ENCODE data around the gene CHCHD2. TPM values are rescaled to one million over a fixed set of nuclear protein-coding genes. Genes with fewer than 3 reads are reported as not detected.

Gene CHCHD2
- total RNA-seq, 1 experiment from 2014 or later: 510 TPM

- ChIA-PET RAD21 (ENCODE audit: low non-redundant PET in 1 of 2, low total read pairs in 2 of 2, uncharacterized antibody in 2 of 2, unreplicated experiment in 2 of 2) (no interaction called here), CTCF (no interaction called here), POLR2A (no interaction called here)
- Histone ChIP-seq H3K4me3 (replicated peaks in 1 of 2; ENCODE audit: low read depth in 1 of 2, low read length in 2 of 2) (no peak overlapping the region), H3K9ac (ENCODE audit: low read length) (no peak overlapping the region), H3K4me1 (ENCODE audit: control insufficient read depth in 1 of 2, insufficient read depth in 2 of 2, low read length in 2 of 2) (peaks cover 0 to 6% of the 10 kb centered on the region in 2 experiments; a peak in 1 of 4 replicates), H3K27me3 (ENCODE audit: insufficient read depth, low read length) (no peaks in the 10 kb centered on the region), H3K4me2 (ENCODE audit: low read length) (no peak overlapping the region), H3K27ac (ENCODE audit: low read depth, low read length) (no peak overlapping the region), H3K79me2 (ENCODE audit: insufficient read depth, low read length) (no peaks in the 10 kb centered on the region), H3K36me3 (ENCODE audit: control insufficient read depth in 1 of 2, insufficient read depth in 2 of 2, low read length in 2 of 2) (peaks cover 9 to 23% of the 10 kb centered on the region in 2 experiments; a peak in 3 of 4 replicates), H4K20me1 (ENCODE audit: insufficient read depth) (no peaks in the 10 kb centered on the region), H3K9me2 (ENCODE audit: insufficient read depth) (no peaks in the 10 kb centered on the region), H2AFZ (ENCODE audit: low read depth, low read length, poor library complexity, severe bottlenecking) (no peak overlapping the region), H3K9me3 (ENCODE audit: control insufficient read depth in 1 of 2, insufficient read depth in 1 of 2, low read depth in 1 of 2, low read length in 2 of 2) (no peaks in the 10 kb centered on the region)
- no TSS peak for BruUV-seq (replicated peaks)
- intact Hi-C loops (cut with micrococcal nuclease): no loop called here
- TF ChIP-seq, protein P1, sequence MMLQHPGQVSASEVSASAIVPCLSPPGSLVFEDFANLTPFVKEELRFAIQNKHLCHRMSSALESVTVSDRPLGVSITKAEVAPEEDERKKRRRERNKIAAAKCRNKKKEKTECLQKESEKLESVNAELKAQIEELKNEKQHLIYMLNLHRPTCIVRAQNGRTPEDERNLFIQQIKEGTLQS (IDR thresholded peaks at IDR 0.05): no peak
- TF ChIP-seq, protein P2, sequence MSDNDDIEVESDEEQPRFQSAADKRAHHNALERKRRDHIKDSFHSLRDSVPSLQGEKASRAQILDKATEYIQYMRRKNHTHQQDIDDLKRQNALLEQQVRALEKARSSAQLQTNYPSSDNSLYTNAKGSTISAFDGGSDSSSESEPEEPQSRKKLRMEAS (IDR thresholded peaks at IDR 0.05): no peak
- TF ChIP-seq SIN3A (IDR thresholded peaks at IDR 0.05; ENCODE audit: low read depth) (no peak), POLR2AphosphoS5 (IDR thresholded peaks at IDR 0.05; ENCODE audit: low read depth, low read length) (no peak), SRF (IDR thresholded peaks at IDR 0.05; ENCODE audit: low read depth) (no peak), ZNF274 (IDR thresholded peaks at IDR 0.05; ENCODE audit: low read depth, low read length) (no peak), JUND (IDR thresholded peaks at IDR 0.05) (no peak), SP1 (IDR thresholded peaks at IDR 0.05; ENCODE audit: low read depth) (no peak), TCF7L2 (IDR thresholded peaks at IDR 0.05; ENCODE audit: borderline replicate concordance, extremely low read depth, insufficient read depth, insufficient read length) (no peak), CBX3 (IDR thresholded peaks at IDR 0.05; ENCODE audit: low read depth) (no peak), EGR1 (IDR thresholded peaks at IDR 0.05; ENCODE audit: low read depth) (no peak), CEBPB (IDR thresholded peaks at IDR 0.05; ENCODE audit: low read depth) (no peak), EZH2 (IDR thresholded peaks at IDR 0.05) (no peak)
- TF ChIP-seq, protein P3, sequence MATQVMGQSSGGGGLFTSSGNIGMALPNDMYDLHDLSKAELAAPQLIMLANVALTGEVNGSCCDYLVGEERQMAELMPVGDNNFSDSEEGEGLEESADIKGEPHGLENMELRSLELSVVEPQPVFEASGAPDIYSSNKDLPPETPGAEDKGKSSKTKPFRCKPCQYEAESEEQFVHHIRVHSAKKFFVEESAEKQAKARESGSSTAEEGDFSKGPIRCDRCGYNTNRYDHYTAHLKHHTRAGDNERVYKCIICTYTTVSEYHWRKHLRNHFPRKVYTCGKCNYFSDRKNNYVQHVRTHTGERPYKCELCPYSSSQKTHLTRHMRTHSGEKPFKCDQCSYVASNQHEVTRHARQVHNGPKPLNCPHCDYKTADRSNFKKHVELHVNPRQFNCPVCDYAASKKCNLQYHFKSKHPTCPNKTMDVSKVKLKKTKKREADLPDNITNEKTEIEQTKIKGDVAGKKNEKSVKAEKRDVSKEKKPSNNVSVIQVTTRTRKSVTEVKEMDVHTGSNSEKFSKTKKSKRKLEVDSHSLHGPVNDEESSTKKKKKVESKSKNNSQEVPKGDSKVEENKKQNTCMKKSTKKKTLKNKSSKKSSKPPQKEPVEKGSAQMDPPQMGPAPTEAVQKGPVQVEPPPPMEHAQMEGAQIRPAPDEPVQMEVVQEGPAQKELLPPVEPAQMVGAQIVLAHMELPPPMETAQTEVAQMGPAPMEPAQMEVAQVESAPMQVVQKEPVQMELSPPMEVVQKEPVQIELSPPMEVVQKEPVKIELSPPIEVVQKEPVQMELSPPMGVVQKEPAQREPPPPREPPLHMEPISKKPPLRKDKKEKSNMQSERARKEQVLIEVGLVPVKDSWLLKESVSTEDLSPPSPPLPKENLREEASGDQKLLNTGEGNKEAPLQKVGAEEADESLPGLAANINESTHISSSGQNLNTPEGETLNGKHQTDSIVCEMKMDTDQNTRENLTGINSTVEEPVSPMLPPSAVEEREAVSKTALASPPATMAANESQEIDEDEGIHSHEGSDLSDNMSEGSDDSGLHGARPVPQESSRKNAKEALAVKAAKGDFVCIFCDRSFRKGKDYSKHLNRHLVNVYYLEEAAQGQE (IDR thresholded peaks at IDR 0.05; ENCODE audit: low read depth): no peak
- TF ChIP-seq, protein P4, sequence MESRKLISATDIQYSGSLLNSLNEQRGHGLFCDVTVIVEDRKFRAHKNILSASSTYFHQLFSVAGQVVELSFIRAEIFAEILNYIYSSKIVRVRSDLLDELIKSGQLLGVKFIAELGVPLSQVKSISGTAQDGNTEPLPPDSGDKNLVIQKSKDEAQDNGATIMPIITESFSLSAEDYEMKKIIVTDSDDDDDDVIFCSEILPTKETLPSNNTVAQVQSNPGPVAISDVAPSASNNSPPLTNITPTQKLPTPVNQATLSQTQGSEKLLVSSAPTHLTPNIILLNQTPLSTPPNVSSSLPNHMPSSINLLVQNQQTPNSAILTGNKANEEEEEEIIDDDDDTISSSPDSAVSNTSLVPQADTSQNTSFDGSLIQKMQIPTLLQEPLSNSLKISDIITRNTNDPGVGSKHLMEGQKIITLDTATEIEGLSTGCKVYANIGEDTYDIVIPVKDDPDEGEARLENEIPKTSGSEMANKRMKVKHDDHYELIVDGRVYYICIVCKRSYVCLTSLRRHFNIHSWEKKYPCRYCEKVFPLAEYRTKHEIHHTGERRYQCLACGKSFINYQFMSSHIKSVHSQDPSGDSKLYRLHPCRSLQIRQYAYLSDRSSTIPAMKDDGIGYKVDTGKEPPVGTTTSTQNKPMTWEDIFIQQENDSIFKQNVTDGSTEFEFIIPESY (IDR thresholded peaks at IDR 0.05; ENCODE audit: extremely low read depth, insufficient replicate concordance, low read length): no peak
- DNase-seq (ENCODE audit: low read depth, low spot score) (no peak), ATAC-seq (no peak)
Measured at GRCh38 chr7:56079450-56080185, 26.7 kb downstream of the CHCHD2 start.

Measured in HCT116 (cell line).